Subcutaneous adipose tissue (tissue), 4 donors: Measurements from ENCODE around the gene MAL. TPM values are rescaled to one million over a fixed set of nuclear protein-coding genes. Genes with fewer than 3 reads are reported as not detected.

ENCODE experiments used
- CTCF ChIP-seq: fragments of 450-650 bp; IDR thresholded peaks from one replicate; pipeline ENCODE4 v1.5.1; 2016; ENCODE audit warnings: low read depth, mild to moderate bottlenecking, control low read depth, antibody characterized with exemption, moderate library complexity
- total RNA-seq, 4 donors: library from RNA; depleted of rRNA; stranded (reverse); fragments of >200 nt; gene quantifications; one replicate each; pipeline ENCODE4 v1.1.0, GENCODE V29; 2016

MAL gene
- total RNA-seq = not detected

GRCh38 chr2:95025406-95026319 lies at the start of gene MAL:
Gene MAL, plus strand, starts transcription at chr2:95025708. Its CDS starts 85 bp downstream, at chr2:95025793.
- TF ChIP-seq CTCF = no peak

GRCh38 chr2:94977826-94978225 lies 47.7 kb upstream of the MAL start:
- TF ChIP-seq CTCF = no peak

- no peak for TF ChIP-seq CTCF
Measured at GRCh38 chr2:94978917-94979316, 46.6 kb upstream of the MAL start.

GRCh38 chr2:94979406-94980375 lies 45.8 kb upstream of the MAL start:
- no peak for TF ChIP-seq CTCF

GRCh38 chr2:94980406-94980805 lies 45.1 kb upstream of the MAL start:
- TF ChIP-seq CTCF = no peak

- no peak for TF ChIP-seq CTCF
Measured at GRCh38 chr2:94982156-94982555, 43.4 kb upstream of the MAL start.

GRCh38 chr2:94982675-94983074 lies 42.8 kb upstream of the MAL start:
- no peak for TF ChIP-seq CTCF
